CD4-positive, alpha-beta T cell (primary cell): ENCODE results near the gene LRRC1. TPM values are rescaled to one million over a fixed set of nuclear protein-coding genes. Genes with fewer than 3 reads are reported as not detected.

Experiments
- ATAC-seq: fragments of 200-7000 bp; cut with Tn5 transposase; one replicate; pipeline ENCODE4 v1.10.0; 2022; ENCODE audit warnings: mild to moderate bottlenecking; ENCODE audit not compliant: poor library complexity
- CTCF ChIA-PET: fragments of 350-600 bp; sonication (Branson Sonifier 250); formaldehyde crosslinking; loops from one replicate; lab custom pipeline; 2021; ENCODE audit warnings: antibody characterized with exemption, inconsistent platforms; lab: Charles Lee
- POLR2A ChIA-PET: fragments of 350-600 bp; sonication (Branson Sonifier 250); formaldehyde crosslinking; loops from one replicate; lab custom pipeline; 2021; ENCODE audit warnings: antibody characterized with exemption, inconsistent platforms; lab: Charles Lee
- DNase-seq, 14 experiments: peaks; one replicate each; pipeline ENCODE4 v3.0.0-alpha.2; 2013 to 2020; ENCODE audit warnings: mixed read lengths in 2 of 14
- H3K27ac ChIP-seq, 2 donors: one replicate each; pipeline versions ENCODE4 v1.5.1 to v1.7.0; 2013; ENCODE audit warnings: low read length in 2 of 2, low read depth in 1 of 2, mild to moderate bottlenecking in 1 of 2
- H3K27me3 ChIP-seq, 2 experiments: 1 replicate in 1 of 2; 2 replicates in 1 of 2; pipeline versions ENCODE4 v1.6.1 to v1.7.0; 2013; ENCODE audit warnings: low read length in 2 of 2, control low read depth in 1 of 2, mild to moderate bottlenecking in 1 of 2, moderate library complexity in 1 of 2; ENCODE audit not compliant: insufficient read depth in 2 of 2, control insufficient read depth in 1 of 2
- H3K36me3 ChIP-seq: one replicate; pipeline ENCODE4 v1.6.1; 2013; ENCODE audit warnings: low read length, control low read depth; ENCODE audit not compliant: insufficient read depth
- H3K4me1 ChIP-seq: one replicate; pipeline ENCODE4 v1.6.1; 2013; ENCODE audit warnings: low read length, control low read depth; ENCODE audit not compliant: insufficient read depth
- H3K4me3 ChIP-seq: one replicate; pipeline ENCODE4 v1.5.1; 2013; ENCODE audit warnings: mild to moderate bottlenecking, low read length, moderate library complexity
- H3K9me3 ChIP-seq, 2 experiments: 1 replicate in 1 of 2; 2 replicates in 1 of 2; pipeline versions ENCODE4 v1.6.1 to v1.7.0; 2013; ENCODE audit warnings: low read length in 2 of 2, mild to moderate bottlenecking in 2 of 2, control low read depth in 1 of 2, moderate library complexity in 1 of 2; ENCODE audit not compliant: control insufficient read depth in 1 of 2, insufficient read depth in 1 of 2
- H3K27ac Mint-ChIP-seq: one replicate; pipeline ENCODE4 v1.8.0; 2020; ENCODE audit warnings: mixed read lengths
- H3K27me3 Mint-ChIP-seq: one replicate; pipeline ENCODE4 v1.8.0; 2021; ENCODE audit warnings: mixed read lengths
- H3K36me3 Mint-ChIP-seq: one replicate; pipeline ENCODE4 v1.8.0; 2021; ENCODE audit warnings: low read depth, mixed read lengths
- H3K4me1 Mint-ChIP-seq: one replicate; pipeline ENCODE4 v1.8.0; 2021; ENCODE audit warnings: low read depth, mixed read lengths
- H3K4me3 Mint-ChIP-seq: one replicate; pipeline ENCODE4 v1.8.0; 2020; ENCODE audit warnings: mild to moderate bottlenecking, mixed read lengths
- H3K9me3 Mint-ChIP-seq: one replicate; pipeline ENCODE4 v1.8.0; 2020; ENCODE audit warnings: mixed read lengths
- CTCF ChIP-seq: fragments of 200-600 bp; IDR thresholded peaks from one replicate; pipeline ENCODE4 v1.8.0; 2022; ENCODE audit warnings: antibody characterized with exemption, mild to moderate bottlenecking
- intact Hi-C, 2 experiments: fragments of 100-400 bp; cut with DNase I in 1 of 2; cut with micrococcal nuclease in 1 of 2; formaldehyde crosslinking; loops; one replicate each; pipeline versions ENCODE4 v1.15.1 to v1.9.0; 2023 to 2025; cut with DNase I, micrococcal nuclease
- total RNA-seq, 174 experiments: library from RNA in 2 of 174; stranded (reverse) in 2 of 174; gene quantifications; one replicate each; pipeline ENCODE4 v1.2.3 and lab custom pipeline; 2021 to 2026

Gene LRRC1
- total RNA-seq, 2 experiments from 2014 or later, result 0.78 to 1.1 TPM

- no peaks in the 10 kb centered on the region for H3K9me3 ChIP-seq
- no peaks in the 10 kb centered on the region for H3K27me3 Mint-ChIP-seq
- H3K36me3 ChIP-seq, result no peaks in the 10 kb centered on the region
- no peaks in the 10 kb centered on the region for H3K27me3 ChIP-seq
- H3K4me3 ChIP-seq, result no peak overlapping the region
- ChIA-PET CTCF (no interaction called here), POLR2A (no interaction called here)
- TF ChIP-seq CTCF, result no peak
- no peaks in the 10 kb centered on the region for H3K4me1 Mint-ChIP-seq
- ATAC-seq, result no peak
- intact Hi-C loops, result no loop called here
- H3K27ac ChIP-seq, result no peak overlapping the region
- peaks cover 26% of the 10 kb centered on the region for H3K36me3 Mint-ChIP-seq
- no peaks in the 10 kb centered on the region for H3K9me3 Mint-ChIP-seq
- no peaks in the 10 kb centered on the region for H3K4me1 ChIP-seq
- H3K27ac Mint-ChIP-seq, result no peak overlapping the region
- no peak for DNase-seq
- no peak overlapping the region for H3K4me3 Mint-ChIP-seq
Measured at GRCh38 chr6:53916804-53917463, 122.1 kb downstream of the LRRC1 start.

GRCh38 chr6:53917464-53917842 lies 122.6 kb downstream of the LRRC1 start:
- Mint-ChIP-seq H3K4me3 (no peak overlapping the region), H3K9me3 (no peaks in the 10 kb centered on the region), H3K27ac (no peak overlapping the region), H3K36me3 (peaks cover 26% of the 10 kb centered on the region), H3K4me1 (no peaks in the 10 kb centered on the region), H3K27me3 (no peaks in the 10 kb centered on the region)
- TF ChIP-seq CTCF, result no peak
- Histone ChIP-seq H3K27ac (no peak overlapping the region), H3K4me3 (no peak overlapping the region), H3K27me3 (no peaks in the 10 kb centered on the region), H3K36me3 (no peaks in the 10 kb centered on the region), H3K9me3 (no peaks in the 10 kb centered on the region), H3K4me1 (no peaks in the 10 kb centered on the region)
- no peak for ATAC-seq
- ChIA-PET POLR2A (no interaction called here), CTCF (no interaction called here)
- intact Hi-C loops, result no loop called here
- no peak for DNase-seq

- H3K27ac Mint-ChIP-seq, result no peak overlapping the region
- no peaks in the 10 kb centered on the region for H3K27me3 ChIP-seq
- POLR2A ChIA-PET, result no interaction called here
- H3K27ac ChIP-seq, result no peak overlapping the region
- no peak for TF ChIP-seq CTCF
- H3K9me3 Mint-ChIP-seq, result no peaks in the 10 kb centered on the region
- DNase-seq, result no peak
- no peaks in the 10 kb centered on the region for H3K27me3 Mint-ChIP-seq
- H3K36me3 ChIP-seq, result no peaks in the 10 kb centered on the region
- H3K4me1 Mint-ChIP-seq, result no peaks in the 10 kb centered on the region
- intact Hi-C loops, result no loop called here
- ATAC-seq, result no peak
- H3K4me3 Mint-ChIP-seq, result no peak overlapping the region
- H3K9me3 ChIP-seq, result no peaks in the 10 kb centered on the region
- CTCF ChIA-PET, result no interaction called here
- H3K36me3 Mint-ChIP-seq, result peaks cover 24% of the 10 kb centered on the region
- H3K4me1 ChIP-seq, result no peaks in the 10 kb centered on the region
- no peak overlapping the region for H3K4me3 ChIP-seq
Measured at GRCh38 chr6:53918854-53919510, 124.2 kb downstream of the LRRC1 start.
